WI38 (cell line): ENCODE data around the gene PZP.

Experiments
- H3K4me3 ChIP-seq: 2 replicates; pipeline ENCODE4 v1.5.1; 2011; ENCODE audit warnings: low read depth, mild to moderate bottlenecking, control low read depth, low read length
- CTCF ChIP-seq: IDR thresholded peaks from 2 replicates; pipeline ENCODE4 v1.5.1; 2012; ENCODE audit warnings: low read depth, mild to moderate bottlenecking, control low read depth, low read length

Gene PZP

GRCh38 chr12:9113987-9114309, 94.2 kb downstream of the PZP start:
- H3K4me3 ChIP-seq = no peak overlapping the region
- TF ChIP-seq CTCF = no peak

GRCh38 chr12:9113296-9113986, 94.8 kb downstream of the PZP start:
- TF ChIP-seq CTCF = no peak

GRCh38 chr12:9112076-9112853, 95.9 kb downstream of the PZP start:
- no peak for TF ChIP-seq CTCF
- no peak overlapping the region for H3K4me3 ChIP-seq

More at GRCh38 chr12:9113296-9113986, 94.8 kb downstream of the PZP start:
- no peak overlapping the region for H3K4me3 ChIP-seq

DNA sequence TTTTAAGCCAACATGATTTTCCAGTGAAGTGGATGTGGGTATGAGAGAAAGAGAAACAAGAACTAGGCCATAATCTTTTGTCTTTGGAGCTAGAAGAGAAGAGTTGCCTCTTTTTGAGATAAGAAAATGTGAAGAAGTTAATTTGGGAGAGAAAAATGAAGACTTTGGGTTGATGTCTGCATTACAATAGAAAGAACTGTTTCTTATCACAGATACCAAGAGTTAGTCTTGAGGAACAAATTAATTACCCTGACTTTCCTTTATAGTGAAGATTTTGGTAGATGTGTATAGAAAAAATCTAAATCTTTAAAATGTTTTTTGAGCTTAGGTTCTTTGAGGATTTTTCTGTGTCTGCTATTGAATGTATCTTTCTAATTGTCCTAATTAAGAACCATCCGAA, 96.7 kb downstream of the PZP start:
- no peak for TF ChIP-seq CTCF
- H3K4me3 ChIP-seq = no peak overlapping the region

GRCh38 chr12:9109737-9110491, 98.3 kb downstream of the PZP start:
- no peak overlapping the region for H3K4me3 ChIP-seq
- TF ChIP-seq CTCF = no peak

- no peak for TF ChIP-seq CTCF
- no peak overlapping the region for H3K4me3 ChIP-seq
Observed at GRCh38 chr12:9109213-9109522, 99.0 kb downstream of the PZP start.
